H54 (cell line): ENCODE data around the gene CDHR3.
"Not testable (repeated sequence)": the region's sequence is repeated elsewhere in the genome, so short reads cannot be mapped to it uniquely, and the experiment has no call there.

Experiments
- DNase-seq: peaks from one replicate; pipeline ENCODE4 v3.0.0; 2011; ENCODE audit warnings: low spot score, mixed read lengths; ENCODE audit not compliant: insufficient read length
- FAIRE-seq: peaks from 3 replicates; lab custom pipeline; 2011; peaks lifted over from hg19 to GRCh38; lab: Jason Lieb, UNC
- POLR2A ChIP-seq: IDR thresholded peaks from 2 replicates; pipeline ENCODE4 v1.6.1; 2011; ENCODE audit warnings: low read depth, mild to moderate bottlenecking, low read length

The CDHR3 gene

DNA sequence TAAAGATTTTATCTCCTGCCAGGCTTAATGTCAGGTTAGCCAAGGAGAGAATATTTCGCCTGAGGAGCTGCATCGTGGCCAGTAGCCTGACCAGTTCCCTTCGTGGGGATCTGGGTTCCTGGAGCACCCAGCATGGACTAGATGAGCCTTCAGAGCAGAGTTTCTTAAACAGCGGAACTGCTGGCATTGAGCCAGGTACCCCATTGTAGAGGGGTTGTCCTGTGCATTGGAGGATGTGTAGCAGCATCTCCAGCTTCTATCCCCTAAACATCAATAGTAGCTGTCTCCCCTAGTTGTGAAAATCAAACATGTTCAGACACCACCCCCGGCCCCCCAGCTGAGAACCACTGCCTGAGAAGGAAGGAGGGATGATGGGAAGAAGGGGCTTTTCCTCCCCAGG, 36.2 kb downstream of the CDHR3 start:
- DNase-seq, result no peak
- TF ChIP-seq POLR2A, result no peak
- no peak for FAIRE-seq

DNA sequence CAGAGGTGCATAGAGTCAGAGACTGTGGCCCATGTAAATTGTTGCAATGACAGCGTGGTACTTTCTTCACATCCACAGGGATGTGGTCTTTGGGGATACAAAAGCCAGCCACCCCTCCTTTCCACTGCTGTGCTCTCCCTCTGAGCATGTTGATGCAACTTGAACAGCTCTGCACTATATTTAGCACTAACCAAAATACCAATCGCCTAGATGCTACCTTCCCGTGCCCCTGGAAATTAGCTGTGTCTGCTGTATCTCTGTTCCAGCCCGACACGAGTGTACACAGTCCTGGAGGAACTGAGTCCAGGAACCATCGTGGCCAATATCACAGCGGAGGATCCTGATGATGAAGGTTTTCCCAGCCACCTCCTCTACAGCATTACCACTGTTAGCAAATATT, 38.1 kb downstream of the CDHR3 start:
- DNase-seq, result no peak
- TF ChIP-seq POLR2A, result no peak
- FAIRE-seq, result no peak

DNA sequence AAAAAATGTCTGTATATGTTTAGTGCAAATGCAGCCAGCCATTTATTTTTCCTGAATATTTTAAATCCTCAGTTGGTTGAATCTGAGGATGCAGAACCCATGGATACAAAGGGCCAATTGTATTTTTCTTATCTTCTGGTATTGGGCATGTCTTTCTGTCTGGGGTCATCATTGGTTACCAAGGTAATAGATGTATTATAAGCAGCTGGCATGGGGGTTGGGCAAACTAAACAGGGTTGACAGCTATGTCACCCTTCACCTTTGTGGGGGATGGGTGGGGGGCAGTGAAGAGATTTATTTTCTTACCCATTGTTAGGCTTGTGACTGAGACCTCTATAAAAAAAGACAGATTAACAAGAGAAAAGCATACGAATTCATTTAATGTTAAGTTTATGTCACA, 38.8 kb downstream of the CDHR3 start:
- DNase-seq (no peak), FAIRE-seq (no peak)
- TF ChIP-seq POLR2A, result no peak

DNA sequence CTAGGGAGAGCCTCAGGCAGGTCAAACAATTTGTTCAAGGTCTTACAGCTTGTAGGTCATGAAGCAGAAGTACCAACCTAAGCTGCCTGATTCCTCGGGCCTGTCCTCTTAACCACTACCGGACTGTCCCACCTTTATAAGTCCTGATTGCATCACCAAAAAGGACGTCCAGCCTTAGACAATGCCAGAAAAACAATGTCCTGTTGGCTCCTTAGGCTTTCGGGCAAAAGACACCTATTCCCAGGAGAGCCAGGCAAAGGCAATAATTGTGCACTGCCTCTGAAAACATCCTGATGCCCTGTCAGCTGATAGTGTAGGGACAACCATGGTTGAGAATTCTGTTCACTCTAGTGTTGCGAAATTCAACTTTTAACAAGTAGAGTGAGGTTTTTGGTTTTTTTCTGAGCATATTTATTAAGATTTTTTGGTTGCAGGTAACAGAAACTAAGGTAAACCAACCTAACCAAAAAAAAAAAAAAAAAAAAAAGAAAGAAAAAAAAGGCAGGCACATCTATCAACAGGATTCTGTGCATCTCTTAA, 40.5 kb downstream of the CDHR3 start:
- DNase-seq, result no peak
- FAIRE-seq, result no peak

GRCh38 chr7:106006906-106007305, 43.8 kb downstream of the CDHR3 start:
- no peak for TF ChIP-seq POLR2A
- no peak for FAIRE-seq

More for the DNA sequence above, 40.5 kb downstream of the CDHR3 start:
- TF ChIP-seq POLR2A, result no peak

DNA sequence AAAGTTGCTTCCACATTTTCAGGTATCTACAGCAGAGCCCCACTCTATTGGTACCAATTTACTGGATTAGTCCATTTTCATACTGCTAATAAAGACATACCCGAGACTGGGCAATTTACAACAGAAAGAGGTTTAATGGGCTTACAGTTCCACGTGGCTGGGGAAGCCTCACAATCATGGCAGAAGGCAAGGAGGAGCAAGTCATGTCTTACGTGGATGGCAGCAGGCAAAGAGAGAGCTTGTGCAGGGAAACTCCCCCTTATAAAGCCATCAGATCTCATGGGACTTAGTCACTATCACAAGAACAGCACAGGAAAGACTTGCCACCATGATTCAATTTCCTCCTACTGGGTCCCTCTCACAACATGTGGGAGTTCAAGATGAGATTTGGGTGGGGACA, 44.7 kb downstream of the CDHR3 start:
- DNase-seq, FAIRE-seq: not testable (repeated sequence)

More at GRCh38 chr7:106006906-106007305, 43.8 kb downstream of the CDHR3 start:
- no peak for DNase-seq

GRCh38 chr7:106009503-106010226, 46.6 kb downstream of the CDHR3 start:
- TF ChIP-seq POLR2A, result 0 out of 2 replicates have a peak, but pooled peaks have one; percentile 15
- DNase-seq (peak; percentile 90), FAIRE-seq (no peak)

GRCh38 chr7:106010331-106010730, 47.3 kb downstream of the CDHR3 start:
- no peak for DNase-seq
- no peak for TF ChIP-seq POLR2A
- no peak for FAIRE-seq

GRCh38 chr7:106010866-106011265, 47.8 kb downstream of the CDHR3 start:
- DNase-seq (no peak), FAIRE-seq (no peak)
- TF ChIP-seq POLR2A, result no peak

GRCh38 chr7:106012184-106012583, 49.1 kb downstream of the CDHR3 start:
- no peak for DNase-seq
- TF ChIP-seq POLR2A, result no peak
- FAIRE-seq, result no peak

DNA sequence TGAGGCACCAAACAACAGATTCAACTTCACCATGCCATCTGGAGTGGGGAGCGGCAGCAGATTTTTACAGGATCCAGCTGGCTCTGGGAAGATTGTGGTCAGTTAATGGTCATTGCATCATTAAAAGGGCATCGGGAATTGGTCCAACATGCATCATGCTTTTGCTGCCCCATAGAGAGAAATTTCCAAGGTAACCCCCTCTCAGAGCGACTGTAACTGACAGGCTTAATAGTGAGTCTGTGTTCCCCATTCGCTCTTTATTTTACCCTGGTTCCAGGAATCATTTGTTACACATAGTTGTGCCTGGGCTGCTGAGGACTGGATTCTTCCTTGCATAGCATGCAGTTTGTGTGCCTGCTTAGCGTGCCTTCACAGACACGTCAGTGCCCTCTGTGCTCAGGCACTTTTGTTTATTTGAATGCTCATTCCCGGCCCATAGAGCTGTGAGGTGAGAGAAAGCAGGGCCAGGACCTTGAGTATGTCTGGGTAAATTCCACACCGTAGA, 49.9 kb downstream of the CDHR3 start:
- no peak for TF ChIP-seq POLR2A
- DNase-seq, result peak; percentile 32
- no peak for FAIRE-seq

GRCh38 chr7:106015381-106016218, 52.5 kb downstream of the CDHR3 start:
- no peak for DNase-seq
- TF ChIP-seq POLR2A, result no peak
- no peak for FAIRE-seq

DNA sequence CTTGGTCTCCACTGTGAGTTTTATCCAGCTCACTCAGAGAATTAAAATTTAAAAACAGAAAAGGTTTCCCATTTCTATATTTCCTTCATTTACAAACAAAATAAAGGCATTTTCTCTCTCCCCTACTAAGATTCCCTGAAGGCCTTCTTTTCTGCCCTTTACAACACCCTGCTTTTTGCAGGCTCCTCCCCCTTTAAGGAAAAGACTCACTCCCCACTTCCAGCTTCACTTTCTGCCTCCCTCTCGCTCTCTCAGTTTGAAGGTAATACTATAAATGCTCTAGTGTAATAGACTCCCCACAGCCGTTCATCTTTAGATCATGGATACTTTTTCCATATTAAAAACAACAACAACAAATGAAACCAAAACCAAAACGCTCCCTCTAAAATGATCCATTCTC, 53.3 kb downstream of the CDHR3 start:
- TF ChIP-seq POLR2A, result no peak
- DNase-seq (no peak), FAIRE-seq (no peak)

GRCh38 chr7:106017657-106018056, 54.6 kb downstream of the CDHR3 start:
- FAIRE-seq, result no peak
- no peak for TF ChIP-seq POLR2A
- DNase-seq, result no peak
